HEK293 (cell line): ENCODE data around the gene ANKRD9.

Experiments used
- CTCF ChIP-seq: fragments of 450-650 bp; formaldehyde crosslinking; IDR thresholded peaks from 2 replicates; pipeline ENCODE4 v1.5.1; 2016; ENCODE audit warnings: missing biosample characterization, missing genetic modification characterization
- GLIS1 ChIP-seq: fragments of 450-650 bp; formaldehyde crosslinking; IDR thresholded peaks from 2 replicates; pipeline ENCODE4 v1.5.1; 2016; ENCODE audit warnings: missing biosample characterization, missing genetic modification characterization
- HOXC10 ChIP-seq: sonication (generic); formaldehyde crosslinking; IDR thresholded peaks from 2 replicates; pipeline ENCODE4 v1.8.1; 2023; ENCODE audit warnings: mild to moderate bottlenecking, missing genetic modification reagents
- ZFP41 ChIP-seq: fragments of 450-650 bp; formaldehyde crosslinking; IDR thresholded peaks from 2 replicates; pipeline ENCODE4 v1.5.1; 2016; ENCODE audit warnings: missing biosample characterization, missing genetic modification characterization, borderline replicate concordance
- ZIC2 ChIP-seq: fragments of 450-650 bp; formaldehyde crosslinking; IDR thresholded peaks from 2 replicates; pipeline ENCODE4 v1.5.1; 2016; ENCODE audit warnings: missing biosample characterization, missing genetic modification characterization
- ZNF423 ChIP-seq: fragments of 450-650 bp; formaldehyde crosslinking; IDR thresholded peaks from 2 replicates; pipeline ENCODE4 v1.5.1; 2016; ENCODE audit warnings: missing biosample characterization, missing genetic modification characterization
- ZNF433 ChIP-seq: fragments of 450-650 bp; formaldehyde crosslinking; IDR thresholded peaks from 2 replicates; pipeline ENCODE4 v1.5.1; 2016; ENCODE audit warnings: missing biosample characterization, missing genetic modification characterization, low read depth
- ZNF510 ChIP-seq: fragments of 450-650 bp; formaldehyde crosslinking; IDR thresholded peaks from 2 replicates; pipeline ENCODE4 v1.5.1; 2018; ENCODE audit warnings: mild to moderate bottlenecking, missing genetic modification characterization, missing biosample characterization; ENCODE audit not compliant: insufficient replicate concordance
- ZNF558 ChIP-seq: fragments of 450-650 bp; formaldehyde crosslinking; IDR thresholded peaks from 2 replicates; pipeline ENCODE4 v1.5.1; 2016; ENCODE audit warnings: missing biosample characterization, missing genetic modification characterization
- ZNF580 ChIP-seq: fragments of 450-650 bp; formaldehyde crosslinking; IDR thresholded peaks from 2 replicates; pipeline ENCODE4 v1.5.1; 2016; ENCODE audit warnings: missing biosample characterization, missing genetic modification characterization
- ZNF585B ChIP-seq: fragments of 450-650 bp; formaldehyde crosslinking; IDR thresholded peaks from 2 replicates; pipeline ENCODE4 v1.5.1; 2016; ENCODE audit warnings: missing biosample characterization, missing genetic modification characterization
- TF ChIP-seq, protein P1 (sequence below): fragments of 450-650 bp; IDR thresholded peaks from 2 replicates; pipeline ENCODE4 v1.5.1; 2018; ENCODE audit warnings: missing biosample characterization, mild to moderate bottlenecking, missing genetic modification characterization

GRCh38 chr14:102551995-102552705 lies 42.6 kb upstream of the ANKRD9 start:
- TF ChIP-seq CTCF (tag by site-specific recombination) (no peak), ZNF423 (tag by site-specific recombination) (no peak), ZNF558 (no peak), GLIS1 (no peak; the same call in 1 of the 2 replicates), ZNF433 (tag by site-specific recombination) (no peak), ZNF580 (tag by site-specific recombination) (no peak), ZNF585B (tag by site-specific recombination) (no peak), ZNF510 (tag by site-specific recombination) (no peak), HOXC10 (no peak), ZIC2 (no peak), ZFP41 (no peak)
- TF ChIP-seq, protein P1, sequence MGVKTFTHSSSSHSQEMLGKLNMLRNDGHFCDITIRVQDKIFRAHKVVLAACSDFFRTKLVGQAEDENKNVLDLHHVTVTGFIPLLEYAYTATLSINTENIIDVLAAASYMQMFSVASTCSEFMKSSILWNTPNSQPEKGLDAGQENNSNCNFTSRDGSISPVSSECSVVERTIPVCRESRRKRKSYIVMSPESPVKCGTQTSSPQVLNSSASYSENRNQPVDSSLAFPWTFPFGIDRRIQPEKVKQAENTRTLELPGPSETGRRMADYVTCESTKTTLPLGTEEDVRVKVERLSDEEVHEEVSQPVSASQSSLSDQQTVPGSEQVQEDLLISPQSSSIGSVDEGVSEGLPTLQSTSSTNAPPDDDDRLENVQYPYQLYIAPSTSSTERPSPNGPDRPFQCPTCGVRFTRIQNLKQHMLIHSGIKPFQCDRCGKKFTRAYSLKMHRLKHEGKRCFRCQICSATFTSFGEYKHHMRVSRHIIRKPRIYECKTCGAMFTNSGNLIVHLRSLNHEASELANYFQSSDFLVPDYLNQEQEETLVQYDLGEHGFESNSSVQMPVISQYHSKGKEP (tag by site-specific recombination) = no peak
